ENCODE data around the gene FLOT2. TPM values are rescaled to one million over a fixed set of nuclear protein-coding genes. Genes with fewer than 3 reads are reported as not detected.

The FLOT2 gene
- total RNA-seq, 4 donors from 2014 or later, result 38.7 to 117 (median 45.6) TPM

GRCh38 chr17:28941251-28941650 is 43.7 kb upstream of the FLOT2 start:
- TF ChIP-seq, protein P1, sequence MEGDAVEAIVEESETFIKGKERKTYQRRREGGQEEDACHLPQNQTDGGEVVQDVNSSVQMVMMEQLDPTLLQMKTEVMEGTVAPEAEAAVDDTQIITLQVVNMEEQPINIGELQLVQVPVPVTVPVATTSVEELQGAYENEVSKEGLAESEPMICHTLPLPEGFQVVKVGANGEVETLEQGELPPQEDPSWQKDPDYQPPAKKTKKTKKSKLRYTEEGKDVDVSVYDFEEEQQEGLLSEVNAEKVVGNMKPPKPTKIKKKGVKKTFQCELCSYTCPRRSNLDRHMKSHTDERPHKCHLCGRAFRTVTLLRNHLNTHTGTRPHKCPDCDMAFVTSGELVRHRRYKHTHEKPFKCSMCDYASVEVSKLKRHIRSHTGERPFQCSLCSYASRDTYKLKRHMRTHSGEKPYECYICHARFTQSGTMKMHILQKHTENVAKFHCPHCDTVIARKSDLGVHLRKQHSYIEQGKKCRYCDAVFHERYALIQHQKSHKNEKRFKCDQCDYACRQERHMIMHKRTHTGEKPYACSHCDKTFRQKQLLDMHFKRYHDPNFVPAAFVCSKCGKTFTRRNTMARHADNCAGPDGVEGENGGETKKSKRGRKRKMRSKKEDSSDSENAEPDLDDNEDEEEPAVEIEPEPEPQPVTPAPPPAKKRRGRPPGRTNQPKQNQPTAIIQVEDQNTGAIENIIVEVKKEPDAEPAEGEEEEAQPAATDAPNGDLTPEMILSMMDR (IDR thresholded peaks at IDR 0.05), result no peak
- TF ChIP-seq POLR2A (IDR thresholded peaks at IDR 0.05), result no peak
- 88 to 93% methylated on average over 1 of the region's 1 CpG for WGBS, 2 donors
- intact Hi-C loops (cut with DNase I; ENCODE audit: low total_unique reads), result no loop called here
- no peak overlapping the region for H3K4me3 ChIP-seq (ENCODE audit: low read depth, poor library complexity, severe bottlenecking)
- DNase-seq (ENCODE audit: low spot score in 2 of 2), result no peak

- H3K4me3 ChIP-seq (ENCODE audit: low read depth, poor library complexity, severe bottlenecking), result no peak overlapping the region
- no peak for DNase-seq (ENCODE audit: low spot score in 2 of 2)
- TF ChIP-seq, protein P1 (IDR thresholded peaks at IDR 0.05), result no peak
- TF ChIP-seq POLR2A (IDR thresholded peaks at IDR 0.05), result no peak
- intact Hi-C loops (cut with DNase I; ENCODE audit: low total_unique reads), result no loop called here
- 61 to 80% methylated on average over 3 of the region's 3 CpGs for WGBS, 2 donors
These were observed 43.1 kb upstream of the FLOT2 start for GRCh38 chr17:28940675-28941074.

GRCh38 chr17:28940142-28940541 is 42.6 kb upstream of the FLOT2 start:
- intact Hi-C loops (cut with DNase I; ENCODE audit: low total_unique reads), result no loop called here
- no peak for DNase-seq (ENCODE audit: low spot score in 2 of 2)
- WGBS, 2 donors, result 54 to 71% methylated on average over 3 of the region's 3 CpGs
- no peak for TF ChIP-seq POLR2A (IDR thresholded peaks at IDR 0.05)
- TF ChIP-seq, protein P1 (IDR thresholded peaks at IDR 0.05), result no peak
- H3K4me3 ChIP-seq (ENCODE audit: low read depth, poor library complexity, severe bottlenecking), result no peak overlapping the region

DNA sequence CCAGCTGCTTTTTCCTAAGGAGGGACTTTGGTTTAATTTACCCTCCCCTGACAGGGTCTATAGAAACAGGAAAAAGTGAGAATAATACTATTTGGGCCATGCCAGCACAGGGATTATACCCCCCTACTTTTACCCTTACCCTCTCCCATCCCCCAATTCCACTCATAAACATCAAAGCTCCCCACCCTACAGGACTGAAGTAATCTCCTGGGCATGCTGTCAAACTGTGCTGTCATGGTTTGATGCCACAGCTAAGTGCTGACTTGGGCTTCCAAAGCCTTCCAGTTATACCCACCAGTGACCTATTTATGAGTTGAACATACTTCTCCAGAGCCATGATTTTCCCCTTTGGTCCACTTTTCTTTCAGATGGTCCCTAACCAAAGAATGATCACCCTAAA is 41.0 kb upstream of the FLOT2 start:
- TF ChIP-seq, protein P1 (IDR thresholded peaks at IDR 0.05), result no peak
- TF ChIP-seq POLR2A (IDR thresholded peaks at IDR 0.05), result no peak
- no peak overlapping the region for H3K4me3 ChIP-seq (ENCODE audit: low read depth, poor library complexity, severe bottlenecking)
- DNase-seq (ENCODE audit: low spot score in 2 of 2), result no peak
- intact Hi-C loops (cut with DNase I; ENCODE audit: low total_unique reads), result no loop called here

DNA sequence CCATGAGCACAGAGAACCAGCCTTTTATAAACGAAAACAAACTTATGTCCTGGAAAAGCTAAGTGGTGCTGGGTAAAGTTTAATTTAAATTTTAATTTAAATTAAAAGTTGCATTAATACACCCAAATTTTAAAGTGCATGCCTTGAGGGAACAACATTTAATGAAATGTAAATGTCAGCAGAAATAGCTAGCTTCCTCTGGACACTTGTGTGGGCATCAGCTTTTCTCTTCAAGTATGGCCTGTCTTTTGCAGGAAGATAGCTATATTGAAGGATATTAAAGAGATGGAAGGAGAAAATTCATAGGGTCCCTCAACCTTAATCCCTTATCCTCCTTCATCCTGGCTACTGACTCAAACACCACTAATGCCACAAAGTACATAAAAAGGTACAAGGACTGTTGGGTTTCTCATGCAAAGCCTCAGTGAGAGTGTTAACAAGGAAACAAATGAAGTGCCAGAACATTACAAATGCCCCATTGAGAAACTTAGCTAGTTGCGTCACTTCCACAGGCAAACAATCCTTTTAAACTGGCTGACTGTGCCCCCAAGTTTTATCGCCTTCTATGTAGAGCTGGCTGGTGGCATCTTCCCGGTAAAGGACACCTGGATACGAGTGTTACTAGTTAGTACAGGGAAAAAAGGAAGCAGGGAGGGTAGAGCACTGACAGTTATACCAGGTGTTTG is 39.7 kb upstream of the FLOT2 start:
- intact Hi-C loops (cut with DNase I; ENCODE audit: low total_unique reads), result no loop called here
- WGBS, 2 donors, result 57 to 62% methylated on average over 5 of the region's 5 CpGs
- no peak overlapping the region for H3K4me3 ChIP-seq (ENCODE audit: low read depth, poor library complexity, severe bottlenecking)
- TF ChIP-seq POLR2A (IDR thresholded peaks at IDR 0.05), result no peak
- TF ChIP-seq, protein P1 (IDR thresholded peaks at IDR 0.05), result no peak
- DNase-seq (ENCODE audit: low spot score in 2 of 2), result no peak

All from lower leg skin (tissue), 4 donors.